Left lung (tissue), 10 donors: ENCODE results near the gene CHIC2. TPM values are rescaled to one million over a fixed set of nuclear protein-coding genes. Genes with fewer than 3 reads are reported as not detected.

Source experiments
- ATAC-seq: fragments of 200-7000 bp; cut with Tn5 transposase; one replicate; pipeline ENCODE4 v1.9.1; 2020; ENCODE audit warnings: moderate library complexity
- DNase-seq, 4 donors: peaks; one replicate each; pipeline ENCODE4 v3.0.0-alpha.2; 2013 to 2020
- H3K27ac ChIP-seq, 2 donors: fragments of 200-600 bp; sonication (generic) in 1 of 2; one replicate each; pipeline versions ENCODE4 v1.5.0 to v1.8.0; 2020 to 2021
- H3K27me3 ChIP-seq, 2 donors: fragments of 200-600 bp; sonication (generic) in 1 of 2; one replicate each; pipeline versions ENCODE4 v1.5.0 to v1.8.0; 2020 to 2021
- H3K36me3 ChIP-seq, 2 donors: fragments of 200-600 bp; sonication (generic) in 1 of 2; one replicate each; pipeline versions ENCODE4 v1.5.0 to v1.8.0; 2020 to 2021
- H3K4me1 ChIP-seq, 2 donors: fragments of 200-600 bp; one replicate each; pipeline ENCODE4 v1.8.0; 2021
- H3K4me3 ChIP-seq, 2 donors: fragments of 200-600 bp; sonication (generic) in 1 of 2; one replicate each; pipeline versions ENCODE4 v1.5.0 to v1.8.0; 2020 to 2021; ENCODE audit warnings: mild to moderate bottlenecking in 1 of 2
- H3K9me3 ChIP-seq, 2 donors: fragments of 200-600 bp; sonication (generic) in 1 of 2; one replicate each; pipeline versions ENCODE4 v1.5.0 to v1.8.0; 2020 to 2021
- intact Hi-C, 2 donors: fragments of 100-400 bp; cut with DNase I; formaldehyde crosslinking; loops; one replicate each; pipeline versions ENCODE4 v1.11.2 to v1.14.2; 2022
- polyA plus RNA-seq, 6 donors: library from polyadenylated mRNA; unstranded; fragments of 120-200 nt; gene quantifications; one replicate each; pipeline ENCODE4 v1.2.1, GENCODE V29; 2013; ENCODE audit not compliant: insufficient read length in 6 of 6
- total RNA-seq, 2 donors: library from RNA; stranded (reverse); fragmentation: NEBNext Ultra II Directional; extraction: Animal tissue kit (Norgen Biotek cat#: 25700); gene quantifications; one replicate each; pipeline ENCODE4 v1.2.1, GENCODE V29; 2021
- TF ChIP-seq, protein P1 (sequence below), 2 donors: fragments of 200-600 bp; sonication (generic) in 1 of 2; IDR thresholded peaks; one replicate each; pipeline versions ENCODE4 v1.5.0 to v1.8.0; 2021; ENCODE audit warnings: antibody characterized with exemption in 2 of 2
- donor health status: DM: no; HTN: yes; CAD: no.
- donor health status: DM: no; HTN: no; CAD: no.

CHIC2 gene
- total and polyA plus RNA-seq, 8 donors, result 18.5 to 34.9 (median 26.4) TPM

DNA sequence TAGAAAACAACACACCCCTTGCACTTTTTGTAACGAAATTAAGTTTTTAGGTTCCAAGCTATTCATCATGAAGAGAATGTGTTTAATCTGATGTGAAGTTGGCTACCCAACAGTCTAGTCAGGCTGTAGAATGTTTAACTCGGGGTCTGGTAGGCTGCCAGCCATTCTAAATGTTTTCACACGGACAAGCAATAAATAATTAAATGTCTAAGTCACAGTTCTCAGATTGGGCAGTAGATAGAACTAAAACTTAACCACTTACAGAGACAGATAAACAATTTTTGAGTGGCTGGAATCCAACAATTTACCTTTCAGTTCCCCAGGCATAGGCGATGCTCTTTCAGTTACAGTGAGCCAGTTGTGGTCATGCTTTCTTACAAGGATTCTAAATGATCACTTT is 66.5 kb downstream of the CHIC2 start:
- H3K36me3 ChIP-seq, result peaks cover 0 to 3% of the 10 kb centered on the region in 2 donors
- ATAC-seq (no peak), DNase-seq (no peak)
- H3K27ac ChIP-seq, result no peak overlapping the region
- no peak overlapping the region for H3K4me3 ChIP-seq
- TF ChIP-seq, protein P1, sequence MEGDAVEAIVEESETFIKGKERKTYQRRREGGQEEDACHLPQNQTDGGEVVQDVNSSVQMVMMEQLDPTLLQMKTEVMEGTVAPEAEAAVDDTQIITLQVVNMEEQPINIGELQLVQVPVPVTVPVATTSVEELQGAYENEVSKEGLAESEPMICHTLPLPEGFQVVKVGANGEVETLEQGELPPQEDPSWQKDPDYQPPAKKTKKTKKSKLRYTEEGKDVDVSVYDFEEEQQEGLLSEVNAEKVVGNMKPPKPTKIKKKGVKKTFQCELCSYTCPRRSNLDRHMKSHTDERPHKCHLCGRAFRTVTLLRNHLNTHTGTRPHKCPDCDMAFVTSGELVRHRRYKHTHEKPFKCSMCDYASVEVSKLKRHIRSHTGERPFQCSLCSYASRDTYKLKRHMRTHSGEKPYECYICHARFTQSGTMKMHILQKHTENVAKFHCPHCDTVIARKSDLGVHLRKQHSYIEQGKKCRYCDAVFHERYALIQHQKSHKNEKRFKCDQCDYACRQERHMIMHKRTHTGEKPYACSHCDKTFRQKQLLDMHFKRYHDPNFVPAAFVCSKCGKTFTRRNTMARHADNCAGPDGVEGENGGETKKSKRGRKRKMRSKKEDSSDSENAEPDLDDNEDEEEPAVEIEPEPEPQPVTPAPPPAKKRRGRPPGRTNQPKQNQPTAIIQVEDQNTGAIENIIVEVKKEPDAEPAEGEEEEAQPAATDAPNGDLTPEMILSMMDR (IDR thresholded peaks at IDR 0.05), result no peak
- peaks cover 0 to 15% of the 10 kb centered on the region in 2 donors for H3K4me1 ChIP-seq
- intact Hi-C loops, result no loop called here
- H3K27me3 ChIP-seq, result no peaks in the 10 kb centered on the region
- H3K9me3 ChIP-seq, result no peaks in the 10 kb centered on the region

DNA sequence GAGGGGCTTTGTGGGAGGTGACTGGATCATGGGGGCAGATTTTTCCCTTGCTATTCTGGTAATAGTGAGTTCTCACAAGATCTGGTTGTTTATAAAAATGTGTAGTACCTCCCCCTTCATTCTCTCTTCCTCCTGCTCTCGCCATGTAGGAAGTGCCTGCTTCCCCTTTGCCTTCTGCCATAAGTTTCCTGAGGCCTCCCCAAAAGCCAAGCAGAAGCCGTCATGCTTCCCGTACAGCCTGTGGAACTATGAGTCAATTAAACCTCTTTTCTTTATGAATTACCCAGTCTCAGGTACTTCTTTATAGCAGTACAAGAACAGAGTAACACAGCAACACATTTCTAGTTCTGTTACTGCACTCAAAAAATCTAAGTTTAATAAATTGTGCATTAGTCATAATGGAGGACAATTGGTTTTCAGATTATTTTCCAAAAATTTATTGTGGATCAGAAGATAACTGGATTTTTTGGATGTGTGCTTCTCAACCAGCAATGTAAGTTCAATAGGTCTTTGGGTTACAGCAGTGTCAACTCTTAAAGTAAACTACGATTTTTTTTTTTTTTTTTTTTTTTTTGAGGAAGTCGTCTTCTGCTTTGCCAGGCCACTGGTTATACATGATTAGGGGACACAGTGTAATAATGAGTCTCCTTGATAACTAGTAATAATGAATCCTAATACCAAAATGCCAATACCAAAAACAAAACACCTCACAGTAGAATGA is 69.9 kb downstream of the CHIC2 start:
- Histone ChIP-seq H3K36me3 (no peaks in the 10 kb centered on the region), H3K27me3 (no peaks in the 10 kb centered on the region), H3K4me3 (no peak overlapping the region), H3K4me1 (peaks cover 0 to 15% of the 10 kb centered on the region in 2 donors), H3K9me3 (no peaks in the 10 kb centered on the region), H3K27ac (peak overlapping the region in 1 of 2 donors; percentile 45)
- peak; percentile 49 for ATAC-seq
- intact Hi-C loops, result no loop called here
- DNase-seq, result peak in 1 of 4 donors; percentile 39
- TF ChIP-seq, protein P1 (IDR thresholded peaks at IDR 0.05), result no peak

GRCh38 chr4:53992785-53993184 is 71.6 kb downstream of the CHIC2 start:
- TF ChIP-seq, protein P1 (IDR thresholded peaks at IDR 0.05), result no peak
- intact Hi-C loops, result no loop called here
- H3K27ac ChIP-seq, result no peak overlapping the region
- ATAC-seq (no peak), DNase-seq (no peak)
- no peaks in the 10 kb centered on the region for H3K9me3 ChIP-seq
- no peaks in the 10 kb centered on the region for H3K36me3 ChIP-seq
- H3K4me1 ChIP-seq, result peaks cover 0 to 15% of the 10 kb centered on the region in 2 donors
- no peak overlapping the region for H3K4me3 ChIP-seq
- H3K27me3 ChIP-seq, result no peaks in the 10 kb centered on the region

DNA sequence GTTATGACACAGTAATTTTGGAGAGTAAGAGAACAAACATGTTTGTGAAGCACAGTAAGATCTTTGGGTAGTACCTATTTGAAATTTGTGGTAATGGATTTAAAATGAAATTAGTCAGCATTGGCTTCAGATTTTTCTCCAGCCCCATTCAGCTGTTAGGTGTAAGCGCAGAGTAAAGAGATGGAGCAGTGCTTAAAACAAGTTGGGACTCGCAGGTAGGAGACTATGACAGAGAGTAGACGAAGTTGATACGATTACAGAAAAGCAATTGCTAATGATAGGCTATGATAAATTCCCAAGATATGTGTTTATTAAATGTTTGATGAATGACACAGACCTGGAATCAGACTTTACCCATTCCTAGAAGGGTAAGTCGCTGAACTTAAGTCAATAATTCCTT is 72.6 kb downstream of the CHIC2 start:
- ATAC-seq (no peak), DNase-seq (no peak)
- Histone ChIP-seq H3K4me1 (peaks cover 0 to 15% of the 10 kb centered on the region in 2 donors), H3K27ac (no peak overlapping the region), H3K4me3 (no peak overlapping the region), H3K36me3 (no peaks in the 10 kb centered on the region), H3K27me3 (no peaks in the 10 kb centered on the region), H3K9me3 (no peaks in the 10 kb centered on the region)
- TF ChIP-seq, protein P1 (IDR thresholded peaks at IDR 0.05), result no peak
- intact Hi-C loops, result no loop called here

GRCh38 chr4:53990641-53991040 is 73.8 kb downstream of the CHIC2 start:
- H3K4me1 ChIP-seq, result peaks cover 0 to 15% of the 10 kb centered on the region in 2 donors
- no peak overlapping the region for H3K27ac ChIP-seq
- ATAC-seq (no peak), DNase-seq (no peak)
- no peak overlapping the region for H3K4me3 ChIP-seq
- no peaks in the 10 kb centered on the region for H3K9me3 ChIP-seq
- H3K27me3 ChIP-seq, result no peaks in the 10 kb centered on the region
- TF ChIP-seq, protein P1 (IDR thresholded peaks at IDR 0.05), result no peak
- intact Hi-C loops, result no loop called here
- no peaks in the 10 kb centered on the region for H3K36me3 ChIP-seq
